ENCODE results near the gene OR8G1.
A peak's percentile ranks its signal among the peaks of the same experiment; 100 is the strongest.
"Not testable (repeated sequence)": the region's sequence is repeated elsewhere in the genome, so short reads cannot be mapped to it uniquely, and the experiment has no call there.

Gene OR8G1

GRCh38 chr11:124240621-124241397 lies at the start of gene OR8G1:
Gene OR8G1, plus strand, starts transcription at chr11:124241095. Its CDS starts 8,581 bp downstream, at chr11:124249676.
- DNase-seq (ENCODE audit: low read depth in 3 of 3), result no peak

DNA sequence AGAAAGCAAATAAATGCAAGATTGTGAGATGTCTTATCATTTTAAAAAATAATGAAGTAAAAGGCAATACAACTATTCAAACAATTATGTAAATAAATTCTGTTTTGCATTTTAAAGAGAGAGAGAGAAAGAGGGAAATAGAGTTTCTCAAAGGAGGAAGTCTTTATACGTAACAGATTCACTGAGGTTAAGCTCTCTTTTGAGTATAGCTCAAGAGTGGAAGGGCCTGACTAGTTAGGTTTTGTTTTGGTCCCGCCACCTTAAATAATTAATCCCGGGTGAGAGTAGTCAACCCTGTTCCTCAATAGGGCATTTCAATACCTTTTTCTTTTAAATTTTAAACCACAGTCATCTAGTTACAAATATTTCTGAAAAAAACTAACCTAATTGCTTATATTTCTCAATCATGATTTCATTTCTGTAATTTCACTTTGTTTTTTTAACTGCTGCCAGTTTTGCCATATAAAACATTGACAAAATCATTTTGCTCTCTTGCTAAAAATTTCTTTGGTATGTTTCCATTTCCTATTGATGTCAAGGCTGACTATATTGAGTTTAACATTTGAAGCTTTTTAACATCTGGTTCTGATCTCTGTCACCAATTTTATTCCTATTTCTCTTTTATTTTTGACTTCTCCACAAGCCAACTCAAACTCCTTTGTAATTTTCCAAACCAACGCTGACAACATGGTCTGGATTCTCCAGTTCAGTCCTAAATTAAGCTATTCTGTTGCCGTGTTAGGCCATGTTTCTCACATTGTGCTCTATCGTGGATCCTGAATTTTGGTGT lies 47.5 kb upstream of the OR8G1 start:
- DNase-seq (ENCODE audit: low read depth in 3 of 3), result no peak

- no peak for DNase-seq (ENCODE audit: low read depth in 3 of 3)
Observed at GRCh38 chr11:124194293-124195188, 46.4 kb upstream of the OR8G1 start.

DNA sequence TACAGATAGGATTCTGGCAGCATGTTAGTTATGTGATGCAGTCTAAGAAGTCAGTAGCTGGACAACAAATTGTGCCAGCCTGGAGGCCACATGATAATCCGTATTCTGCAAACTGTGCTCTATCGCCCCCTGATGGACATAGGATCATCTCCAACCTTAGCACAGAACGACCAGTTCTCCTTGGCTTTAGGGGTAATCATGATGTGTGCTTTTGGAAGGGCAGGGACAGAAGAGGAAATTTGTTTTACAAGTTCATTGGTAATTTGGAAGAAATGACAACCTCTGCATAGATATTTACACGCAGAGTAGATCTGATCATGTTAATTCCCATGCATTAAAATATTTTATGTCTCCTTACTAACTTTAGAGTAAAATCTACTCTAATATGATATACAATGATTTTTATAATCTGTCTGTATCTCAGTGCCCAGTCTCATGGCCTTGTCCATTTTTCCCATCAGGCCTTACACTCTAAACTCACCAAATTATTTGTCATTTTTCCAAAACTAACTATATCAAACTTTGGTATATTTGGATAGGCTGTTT lies 45.6 kb upstream of the OR8G1 start:
- peak in 2 of 3 experiments; percentile 9 to 29 for DNase-seq (ENCODE audit: low read depth in 3 of 3)

DNA sequence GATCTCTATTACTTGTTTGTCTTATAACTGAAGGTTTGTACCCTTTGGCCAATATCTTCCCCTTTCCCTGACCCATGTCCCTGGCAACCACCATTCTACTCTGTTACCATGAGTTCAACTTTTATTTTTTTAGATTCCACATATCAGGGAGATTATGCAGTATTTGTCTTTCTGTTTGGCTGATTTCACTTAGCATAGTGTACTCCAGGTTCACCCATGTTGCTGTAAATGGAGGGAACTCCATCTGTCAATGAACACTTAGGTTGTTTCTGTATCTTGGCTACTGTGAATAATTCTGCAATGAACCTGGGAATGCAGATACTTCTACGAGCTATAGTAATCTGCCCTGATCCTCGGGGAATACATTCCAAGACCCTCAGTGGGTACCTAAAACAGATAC lies 42.9 kb upstream of the OR8G1 start:
- no peak for DNase-seq (ENCODE audit: low read depth in 3 of 3)

- no peak for DNase-seq (ENCODE audit: low read depth in 3 of 3)
Observed at GRCh38 chr11:124198897-124199296, 42.0 kb upstream of the OR8G1 start.

GRCh38 chr11:124199702-124200101 lies 41.2 kb upstream of the OR8G1 start:
- no peak for DNase-seq (ENCODE audit: low read depth in 3 of 3)

DNA sequence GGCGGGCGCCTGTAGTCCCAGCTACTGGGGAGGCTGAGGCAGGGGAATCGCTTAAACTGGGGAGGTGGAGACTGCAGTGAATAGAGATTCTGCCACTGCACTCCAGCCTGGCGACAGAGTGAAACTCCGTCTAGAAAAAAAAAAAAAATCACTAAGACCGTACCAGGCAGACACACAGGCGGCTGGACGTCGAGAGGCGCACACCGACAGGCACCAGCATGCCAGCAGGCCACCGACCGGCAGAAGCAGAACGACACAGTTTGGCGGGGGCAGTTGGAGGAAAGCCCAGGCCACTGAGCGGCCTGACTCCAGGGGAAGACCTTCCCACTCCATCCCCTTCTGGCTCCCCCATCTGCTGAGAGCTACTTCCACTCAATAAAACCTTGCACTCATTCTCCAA lies 40.2 kb upstream of the OR8G1 start:
- DNase-seq (ENCODE audit: low read depth in 3 of 3), result no peak

DNA sequence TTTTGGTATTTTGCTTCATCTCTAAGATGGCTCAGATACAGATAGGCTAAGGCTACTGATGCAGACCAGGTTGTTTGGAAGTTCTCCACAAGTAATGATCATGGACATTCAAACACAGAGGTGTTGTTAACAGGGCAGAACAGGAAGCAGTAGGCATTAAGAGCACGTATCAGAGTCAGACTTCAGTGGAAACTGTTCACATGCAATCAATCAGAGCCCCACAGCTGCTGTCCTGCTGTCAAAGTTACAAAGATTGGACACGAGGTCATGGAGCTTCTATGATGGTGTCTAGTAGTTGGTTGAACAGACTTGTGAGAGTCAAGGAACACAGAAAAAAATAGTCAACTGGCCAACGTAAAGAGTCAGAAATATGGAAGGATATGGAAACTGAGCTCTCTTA lies 37.9 kb upstream of the OR8G1 start:
- no peak for DNase-seq (ENCODE audit: low read depth in 3 of 3)

DNA sequence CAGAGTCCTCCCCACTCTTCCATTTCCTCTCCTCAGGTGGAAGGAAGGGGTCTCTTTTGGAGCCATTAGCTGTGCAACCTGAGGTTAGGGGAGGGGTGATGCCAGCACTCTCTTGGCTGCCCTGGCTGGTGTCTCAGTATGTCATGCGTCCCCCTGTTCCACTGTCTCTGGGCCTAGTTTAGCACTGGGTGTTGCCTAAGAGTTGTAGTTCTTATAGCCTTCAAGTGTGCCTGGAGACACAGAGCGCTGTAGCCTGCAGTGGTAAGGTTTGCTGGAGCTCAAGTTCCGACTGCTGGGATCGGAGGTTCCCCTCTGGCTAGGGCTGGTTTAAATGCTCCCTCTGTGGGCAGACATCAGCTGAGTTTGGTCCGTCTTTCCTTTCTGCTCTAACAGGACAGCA lies 36.9 kb upstream of the OR8G1 start:
- DNase-seq (ENCODE audit: low read depth in 3 of 3), result no peak

- no peak for DNase-seq (ENCODE audit: low read depth in 3 of 3)
Observed at GRCh38 chr11:124207102-124207792, 33.6 kb upstream of the OR8G1 start.

DNA sequence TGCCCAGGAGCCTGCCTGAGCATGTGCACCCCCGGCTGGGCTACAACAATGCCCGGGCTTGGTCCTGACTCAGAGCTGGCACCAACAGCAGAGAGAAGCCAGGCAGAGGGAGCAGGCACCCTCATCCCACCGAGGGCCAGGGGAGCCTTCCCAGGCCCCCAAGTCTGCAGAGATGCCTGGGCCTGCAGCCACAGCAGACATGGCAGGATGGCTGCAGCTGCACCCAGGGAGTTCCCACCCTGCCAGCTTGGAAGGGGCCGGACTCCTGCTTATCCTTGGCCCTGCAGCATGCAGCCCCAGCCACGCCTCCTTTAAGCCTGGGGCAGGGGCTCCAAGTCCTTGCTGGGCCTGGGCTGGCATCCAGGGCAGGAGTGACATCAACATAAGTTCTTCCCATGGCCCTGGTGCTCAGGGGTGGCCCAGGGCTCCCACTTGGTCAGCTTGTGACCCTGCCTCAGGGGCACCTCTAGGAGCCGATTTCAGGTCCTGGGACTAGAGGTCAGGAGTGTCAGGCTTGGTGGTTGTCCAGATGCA lies 31.0 kb upstream of the OR8G1 start:
- DNase-seq (ENCODE audit: low read depth in 3 of 3), result no peak

DNA sequence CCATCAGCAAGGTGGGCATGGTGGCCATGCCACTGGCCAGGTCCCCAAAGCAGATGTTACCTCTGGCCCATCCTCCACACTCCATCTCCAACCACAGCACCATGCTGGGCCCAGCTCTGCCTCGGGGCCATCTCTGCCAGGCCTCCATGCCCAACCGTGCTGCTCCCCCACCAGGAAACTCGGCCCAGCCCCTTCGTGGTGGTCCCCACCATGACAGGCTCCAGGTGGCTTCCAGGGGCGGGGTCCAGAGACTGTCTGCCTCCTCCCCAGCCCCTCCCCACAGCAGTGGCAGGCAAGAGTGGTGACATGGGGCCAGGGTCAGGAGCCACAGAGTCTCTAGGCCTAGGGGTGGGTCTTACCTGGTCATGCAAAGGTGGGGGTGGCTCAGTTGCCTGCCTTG lies 30.5 kb upstream of the OR8G1 start:
- no peak for DNase-seq (ENCODE audit: low read depth in 3 of 3)

GRCh38 chr11:124211321-124211720 lies 29.6 kb upstream of the OR8G1 start:
- DNase-seq (ENCODE audit: low read depth in 3 of 3), result no peak

- DNase-seq (ENCODE audit: low read depth in 3 of 3), result no peak
Observed at GRCh38 chr11:124214027-124214426, 26.9 kb upstream of the OR8G1 start.

GRCh38 chr11:124219126-124219525 lies 21.8 kb upstream of the OR8G1 start:
- DNase-seq (ENCODE audit: low read depth in 3 of 3), result no peak

- DNase-seq (ENCODE audit: low read depth in 3 of 3), result no peak
Observed at GRCh38 chr11:124222407-124222806, 18.5 kb upstream of the OR8G1 start.

DNA sequence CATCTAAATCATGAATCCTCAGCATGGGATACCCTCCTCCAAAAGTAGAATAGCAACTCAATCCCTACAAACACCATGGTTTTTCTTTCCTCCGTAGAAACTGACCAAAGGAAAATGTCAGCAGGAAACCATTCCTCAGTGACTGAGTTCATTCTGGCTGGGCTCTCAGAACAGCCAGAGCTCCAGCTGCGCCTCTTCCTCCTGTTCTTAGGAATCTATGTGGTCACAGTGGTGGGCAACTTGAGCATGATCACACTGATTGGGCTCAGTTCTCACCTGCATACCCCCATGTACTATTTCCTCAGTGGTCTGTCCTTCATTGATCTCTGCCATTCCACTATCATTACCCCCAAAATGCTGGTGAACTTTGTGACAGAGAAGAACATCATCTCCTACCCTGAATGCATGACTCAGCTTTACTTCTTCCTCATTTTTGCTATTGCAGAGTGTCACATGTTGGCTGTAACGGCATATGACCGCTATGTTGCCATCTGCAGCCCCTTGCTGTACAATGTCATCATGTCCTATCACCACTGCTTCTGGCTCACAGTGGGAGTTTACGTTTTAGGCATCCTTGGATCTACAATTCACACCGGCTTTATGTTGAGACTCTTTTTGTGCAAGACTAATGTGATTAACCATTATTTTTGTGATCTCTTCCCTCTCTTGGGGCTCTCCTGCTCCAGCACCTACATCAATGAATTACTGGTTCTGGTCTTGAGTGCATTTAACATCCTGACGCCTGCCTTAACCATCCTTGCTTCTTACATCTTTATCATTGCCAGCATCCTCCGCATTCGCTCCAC lies 16.1 kb upstream of the OR8G1 start:
- DNase-seq (ENCODE audit: low read depth in 3 of 3), result not testable (repeated sequence)

DNA sequence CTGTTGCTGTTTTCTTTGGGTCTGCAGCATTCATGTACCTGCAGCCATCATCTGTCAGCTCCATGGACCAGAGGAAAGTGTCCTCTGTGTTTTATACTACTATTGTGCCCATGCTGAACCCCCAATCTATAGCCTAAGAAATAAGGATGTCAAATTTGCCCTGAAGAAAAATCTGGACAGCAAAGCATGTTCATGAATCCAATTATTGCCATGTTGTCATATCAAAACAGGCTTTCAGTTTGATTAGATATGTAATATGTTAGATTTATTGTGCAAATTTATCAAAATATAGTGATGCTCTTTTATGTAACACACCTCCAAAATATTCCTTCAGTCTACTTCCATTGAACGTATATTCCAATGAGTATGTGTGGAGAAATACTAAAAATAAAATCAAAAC lies 15.4 kb upstream of the OR8G1 start:
- no peak for DNase-seq (ENCODE audit: low read depth in 3 of 3)

- DNase-seq (ENCODE audit: low read depth in 3 of 3), result no peak
Observed at GRCh38 chr11:124233376-124233775, 7.5 kb upstream of the OR8G1 start.

All from stimulated activated CD4-positive, alpha-beta T cell treated with anti-CD3 and anti-CD28 coated beads, TNF-alpha, amount 100 ng/mL, for 24 hours (primary cell).